ENCODE measurements around the gene ATXN2.
"Not testable (repeated sequence)": the region's sequence is repeated elsewhere in the genome, so short reads cannot be mapped to it uniquely, and the experiment has no call there.

The ATXN2 gene

GRCh38 chr12:111494676-111495075, 104.4 kb downstream of the ATXN2 start:
- DNase-seq: no peak

GRCh38 chr12:111492979-111493378, 106.1 kb downstream of the ATXN2 start:
- DNase-seq: not testable (repeated sequence)

- no peak for DNase-seq
Measured at GRCh38 chr12:111488798-111489197, 110.3 kb downstream of the ATXN2 start.

- DNase-seq: no peak
Measured at GRCh38 chr12:111488271-111488670, 110.8 kb downstream of the ATXN2 start.

GRCh38 chr12:111482462-111482861, 116.7 kb downstream of the ATXN2 start:
- no peak for DNase-seq

- DNase-seq: no peak
Measured at GRCh38 chr12:111471236-111471635, 127.9 kb downstream of the ATXN2 start.

- DNase-seq: no peak
Measured at GRCh38 chr12:111469401-111469800, 129.7 kb downstream of the ATXN2 start.

GRCh38 chr12:111467857-111468241, 131.3 kb downstream of the ATXN2 start:
- no peak for DNase-seq

GRCh38 chr12:111467092-111467856, 131.8 kb downstream of the ATXN2 start:
- DNase-seq: no peak

GRCh38 chr12:111462210-111462769, 136.8 kb downstream of the ATXN2 start:
- no peak for DNase-seq

GRCh38 chr12:111460111-111460510, 139.0 kb downstream of the ATXN2 start:
- not testable (repeated sequence) for DNase-seq

GRCh38 chr12:111458546-111459172, 140.5 kb downstream of the ATXN2 start:
- no peak for DNase-seq

GRCh38 chr12:111457577-111457976, 141.5 kb downstream of the ATXN2 start:
- DNase-seq: no peak

GRCh38 chr12:111457071-111457470, 142.0 kb downstream of the ATXN2 start:
- DNase-seq: no peak

GRCh38 chr12:111455448-111456320, 143.4 kb downstream of the ATXN2 start:
- no peak for DNase-seq

GRCh38 chr12:111454716-111455447, 144.2 kb downstream of the ATXN2 start:
- DNase-seq: no peak

GRCh38 chr12:111454311-111454710, 144.8 kb downstream of the ATXN2 start:
- no peak for DNase-seq

GRCh38 chr12:111453071-111453989, 145.8 kb downstream of the ATXN2 start:
- DNase-seq: no peak

GRCh38 chr12:111451649-111452129, 147.4 kb downstream of the ATXN2 start:
- peak; percentile 76 for DNase-seq

GRCh38 chr12:111451232-111451631, 147.9 kb downstream of the ATXN2 start:
- no peak for DNase-seq

- DNase-seq: no peak
Measured at GRCh38 chr12:111450676-111451075, 148.4 kb downstream of the ATXN2 start.

Measured in CD4-positive, alpha-beta T cell treated with Interleukin-4 for 4 hours (primary cell).